NB4 (cell line): Measurements from ENCODE around the gene STAT6.
A peak's percentile ranks its signal among the peaks of the same experiment; 100 is the strongest.
"Not testable (repeated sequence)": the region's sequence is repeated elsewhere in the genome, so short reads cannot be mapped to it uniquely, and the experiment has no call there.

Experiments used
- DNase-seq: peaks from one replicate; pipeline ENCODE4 v3.0.0; 2010; ENCODE audit warnings: low read depth
- H3K4me3 ChIP-seq: one replicate; pipeline ENCODE4 v1.5.1; 2011; ENCODE audit warnings: mild to moderate bottlenecking, low read depth, low read length, moderate library complexity
- CTCF ChIP-seq: IDR thresholded peaks from one replicate; pipeline ENCODE4 v1.5.1; 2012; ENCODE audit warnings: low read depth, low read length
- MAX ChIP-seq: IDR thresholded peaks from 2 replicates; pipeline ENCODE4 v1.6.1; 2011; ENCODE audit warnings: low read depth, low read length
- MYC ChIP-seq: IDR thresholded peaks from 2 replicates; pipeline ENCODE4 v1.6.1; 2011; ENCODE audit warnings: low read depth, low read length
- POLR2A ChIP-seq: IDR thresholded peaks from 2 replicates; pipeline ENCODE4 v1.6.1; 2011; ENCODE audit warnings: mild to moderate bottlenecking; ENCODE audit not compliant: insufficient read length; ENCODE audit errors: extremely low read depth

Gene STAT6

GRCh38 chr12:57078519-57079404 is 32.4 kb downstream of the STAT6 start, which contains the start of gene NEMP1:
NEMP1 (minus strand) TSS chr12:57078791; CDS start chr12:57078745, 46 bp downstream.
- peak; percentile 100 for DNase-seq
- TF ChIP-seq MAX: peak; percentile 88
- TF ChIP-seq POLR2A: peak; percentile 77
- TF ChIP-seq MYC: peak; percentile 16; the same call in 1 of the 2 replicates
- no peak for TF ChIP-seq CTCF
- H3K4me3 ChIP-seq: peak within 1 kb of the TSS; percentile 86

GRCh38 chr12:57073566-57074450 is 37.4 kb downstream of the STAT6 start:
- not testable (repeated sequence) for DNase-seq, H3K4me3 ChIP-seq

- no peak overlapping the region for H3K4me3 ChIP-seq
- DNase-seq: no peak
- TF ChIP-seq MYC (no peak), MAX (no peak), POLR2A (no peak), CTCF (no peak)
These were observed 38.5 kb downstream of the STAT6 start for GRCh38 chr12:57072661-57073060.

GRCh38 chr12:57069523-57069922 is 41.6 kb downstream of the STAT6 start:
- DNase-seq: peak; percentile 97
- TF ChIP-seq POLR2A: no peak
- TF ChIP-seq MYC: peak; percentile 34; the same call in 1 of the 2 replicates
- TF ChIP-seq MAX: peak; percentile 69
- TF ChIP-seq CTCF: peak; percentile 92

GRCh38 chr12:57066245-57066644 is 44.9 kb downstream of the STAT6 start:
- no peak for DNase-seq
- H3K4me3 ChIP-seq: no peak overlapping the region
- no peak for TF ChIP-seq CTCF
- no peak for TF ChIP-seq MYC
- TF ChIP-seq MAX: no peak
- no peak for TF ChIP-seq POLR2A

More at GRCh38 chr12:57069523-57069922, 41.6 kb downstream of the STAT6 start:
- H3K4me3 ChIP-seq: no peak overlapping the region
